Epithelial cell of proximal tubule (primary cell): ENCODE results near the gene TMTC1. TPM values are rescaled to one million over a fixed set of nuclear protein-coding genes. Genes with fewer than 3 reads are reported as not detected.

Experiments used
- DNase-seq: peaks from one replicate; pipeline ENCODE4 v3.0.0-alpha.2; 2011; ENCODE audit warnings: low read depth
- H3K4me3 ChIP-seq: 2 replicates; pipeline ENCODE4 v1.5.1; 2011; ENCODE audit warnings: low read depth, mild to moderate bottlenecking, low read length
- total RNA-seq: library from RNA; depleted of rRNA; stranded (reverse); fragments of >200 nt; gene quantifications from 2 replicates; pipeline ENCODE4 v1.2.3, GENCODE V29; 2015
- TF ChIP-seq, protein P1 (sequence below): conservative IDR thresholded peaks from 2 replicates; pipeline ENCODE4 v1.5.1; 2012; ENCODE audit warnings: low read depth, mild to moderate bottlenecking, low read length

Gene TMTC1
- total RNA-seq, 1 donor from 2014 or later: 0.40 TPM

DNA sequence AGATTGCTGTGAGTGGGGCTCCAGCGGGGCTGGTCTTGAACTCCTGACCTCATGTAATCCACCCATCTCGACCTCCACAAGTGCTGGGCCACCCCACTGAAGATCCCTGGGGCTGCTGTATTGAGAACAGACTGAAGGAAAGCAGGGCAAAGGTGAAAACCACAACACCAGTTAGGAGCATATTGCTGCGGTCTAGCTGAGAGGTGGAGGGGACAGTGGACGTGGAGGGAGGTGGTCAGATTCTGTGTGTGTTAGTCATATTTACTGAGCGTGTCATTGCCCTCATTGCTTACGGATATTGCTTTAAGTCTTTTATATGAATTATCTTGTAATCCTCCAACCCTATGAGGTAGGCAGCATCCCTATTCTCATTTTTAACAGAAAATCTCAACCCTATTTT, 217.3 kb downstream of the TMTC1 start:
- H3K4me3 ChIP-seq: no peak overlapping the region
- DNase-seq: no peak
- TF ChIP-seq, protein P1, sequence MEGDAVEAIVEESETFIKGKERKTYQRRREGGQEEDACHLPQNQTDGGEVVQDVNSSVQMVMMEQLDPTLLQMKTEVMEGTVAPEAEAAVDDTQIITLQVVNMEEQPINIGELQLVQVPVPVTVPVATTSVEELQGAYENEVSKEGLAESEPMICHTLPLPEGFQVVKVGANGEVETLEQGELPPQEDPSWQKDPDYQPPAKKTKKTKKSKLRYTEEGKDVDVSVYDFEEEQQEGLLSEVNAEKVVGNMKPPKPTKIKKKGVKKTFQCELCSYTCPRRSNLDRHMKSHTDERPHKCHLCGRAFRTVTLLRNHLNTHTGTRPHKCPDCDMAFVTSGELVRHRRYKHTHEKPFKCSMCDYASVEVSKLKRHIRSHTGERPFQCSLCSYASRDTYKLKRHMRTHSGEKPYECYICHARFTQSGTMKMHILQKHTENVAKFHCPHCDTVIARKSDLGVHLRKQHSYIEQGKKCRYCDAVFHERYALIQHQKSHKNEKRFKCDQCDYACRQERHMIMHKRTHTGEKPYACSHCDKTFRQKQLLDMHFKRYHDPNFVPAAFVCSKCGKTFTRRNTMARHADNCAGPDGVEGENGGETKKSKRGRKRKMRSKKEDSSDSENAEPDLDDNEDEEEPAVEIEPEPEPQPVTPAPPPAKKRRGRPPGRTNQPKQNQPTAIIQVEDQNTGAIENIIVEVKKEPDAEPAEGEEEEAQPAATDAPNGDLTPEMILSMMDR: no peak

DNA sequence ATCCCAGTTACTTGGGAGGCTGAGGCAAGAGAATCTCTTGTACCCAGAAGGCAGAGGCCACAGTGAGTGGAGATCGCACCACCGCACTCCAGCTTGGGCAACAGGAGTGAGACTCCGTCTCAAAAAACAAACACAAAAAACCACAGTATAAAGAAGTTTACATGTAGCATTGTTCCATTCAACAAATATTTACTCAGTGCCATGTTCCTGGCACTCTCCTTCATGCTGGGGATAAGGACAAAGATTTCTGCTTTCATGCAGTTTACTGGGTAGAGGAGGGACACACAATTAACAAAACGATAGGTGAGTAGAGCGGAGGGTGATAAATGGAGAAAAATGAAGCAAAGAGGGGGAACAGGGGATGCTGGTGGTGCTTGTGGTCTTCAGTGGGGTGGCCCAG, 218.0 kb downstream of the TMTC1 start:
- H3K4me3 ChIP-seq: no peak overlapping the region
- no peak for DNase-seq
- TF ChIP-seq, protein P1: no peak

DNA sequence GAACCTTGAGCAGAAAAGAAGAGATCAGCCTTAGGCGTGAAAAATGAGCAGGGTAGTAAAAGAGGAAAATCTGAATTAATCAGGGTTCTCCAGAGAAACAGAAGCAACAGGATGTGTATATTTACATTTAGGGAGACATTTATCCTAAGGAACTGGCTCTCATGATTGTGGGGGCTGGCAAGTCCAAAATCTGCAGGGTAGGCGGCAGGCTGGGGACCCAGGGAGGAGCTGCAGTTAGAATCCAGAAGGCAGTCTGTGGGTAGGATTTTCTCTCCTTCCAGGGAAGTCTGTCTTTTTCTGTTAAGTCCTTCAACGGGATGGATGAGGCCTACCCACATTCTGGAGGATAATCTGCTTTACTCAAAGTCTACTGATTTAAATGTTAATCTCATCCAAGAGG, 218.8 kb downstream of the TMTC1 start:
- DNase-seq: no peak
- H3K4me3 ChIP-seq: no peak overlapping the region
- TF ChIP-seq, protein P1: no peak

DNA sequence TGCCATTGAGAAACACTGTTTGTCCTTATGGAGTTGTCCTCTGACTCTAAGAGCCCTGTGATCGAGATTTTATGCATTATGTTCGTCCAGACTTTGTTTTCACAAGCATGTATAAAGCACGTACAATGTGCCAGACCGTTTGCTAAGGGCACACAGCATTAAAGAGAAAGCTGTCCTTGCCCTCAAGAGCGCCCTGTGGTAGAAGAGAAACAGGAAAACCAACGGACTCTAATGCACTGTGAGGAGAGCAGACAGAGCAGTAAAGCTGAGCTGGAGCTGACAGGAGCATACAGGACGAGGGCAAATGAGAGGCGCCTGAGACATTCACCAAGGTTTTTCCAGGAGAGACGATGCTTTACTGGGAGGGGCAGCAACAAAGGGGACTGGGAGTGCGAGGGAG, 220.1 kb downstream of the TMTC1 start:
- TF ChIP-seq, protein P1: no peak
- H3K4me3 ChIP-seq: no peak overlapping the region
- no peak for DNase-seq

DNA sequence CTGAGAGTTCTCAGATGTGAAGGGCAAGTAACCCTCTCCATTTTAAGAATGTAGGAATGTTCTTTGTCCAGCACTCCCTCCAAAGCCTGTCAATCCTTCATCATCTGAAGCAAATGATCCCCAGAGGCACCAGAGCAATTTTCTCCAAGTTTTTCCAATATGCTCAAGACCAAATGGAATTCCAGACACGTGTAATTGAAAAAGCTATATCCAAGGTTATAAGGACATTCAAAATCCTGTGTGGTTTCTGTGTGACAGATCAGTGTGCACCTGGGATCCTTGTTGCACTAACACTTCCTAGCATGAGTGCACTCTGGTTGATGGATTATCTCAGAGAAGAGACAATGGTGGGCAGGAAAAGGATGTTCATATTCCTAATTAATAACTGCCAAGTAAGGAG, 220.7 kb downstream of the TMTC1 start:
- TF ChIP-seq, protein P1: no peak
- DNase-seq: no peak
- no peak overlapping the region for H3K4me3 ChIP-seq

DNA sequence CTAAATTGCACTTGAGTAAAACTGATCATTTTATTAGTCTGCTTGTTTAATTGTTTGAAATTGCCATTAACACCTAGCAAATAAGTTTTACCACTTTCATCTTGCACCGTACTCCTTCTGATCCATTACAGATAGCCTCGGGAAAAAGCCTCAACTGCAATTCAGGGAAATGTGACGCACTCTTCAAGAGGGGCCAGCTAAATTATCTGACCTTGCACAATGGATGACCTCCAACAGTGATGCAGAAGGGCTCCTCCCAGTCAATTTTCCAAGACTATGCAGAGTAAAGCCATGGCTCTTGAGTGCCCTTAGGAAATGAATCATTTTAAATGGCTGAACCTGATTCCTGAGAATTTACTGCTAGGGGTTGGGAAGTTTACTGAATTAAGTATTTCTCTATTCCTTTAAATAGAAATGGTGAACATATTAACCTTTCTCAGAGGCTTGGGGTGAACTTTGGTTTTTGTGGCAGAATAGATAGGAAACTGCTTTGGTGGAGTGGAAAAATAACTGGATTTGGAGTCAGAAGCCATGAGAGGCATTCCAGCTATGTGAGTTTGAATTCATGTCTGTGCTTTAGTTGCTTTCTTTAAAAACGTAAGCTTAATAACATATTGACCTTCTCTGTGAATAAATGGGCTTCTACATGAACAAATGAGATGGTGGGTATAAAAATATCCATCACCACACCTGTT, 221.5 kb downstream of the TMTC1 start:
- H3K4me3 ChIP-seq: no peak overlapping the region
- DNase-seq: no peak
- TF ChIP-seq, protein P1: no peak

DNA sequence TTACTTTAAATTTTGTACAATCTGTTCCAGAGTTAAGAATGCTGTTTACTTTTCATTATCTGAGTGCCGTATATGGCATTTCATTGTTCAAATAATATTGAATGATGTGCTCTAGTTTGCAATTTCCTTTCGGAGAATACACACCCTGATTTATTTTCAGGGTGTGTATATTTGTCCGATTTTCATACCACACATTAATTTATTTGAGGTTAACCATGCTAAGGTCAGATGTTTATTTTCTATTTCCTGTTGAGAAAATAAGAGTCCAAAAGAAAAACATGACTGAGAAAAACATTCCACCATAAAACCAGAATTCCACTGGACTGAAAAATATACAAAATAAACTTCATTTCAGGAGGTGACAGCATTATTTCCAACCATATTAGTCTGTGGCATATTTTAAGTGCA, 222.1 kb downstream of the TMTC1 start:
- TF ChIP-seq, protein P1: no peak
- no peak overlapping the region for H3K4me3 ChIP-seq
- no peak for DNase-seq
